GM23338 (cell line): ENCODE data around the gene MED13L. TPM values are rescaled to one million over a fixed set of nuclear protein-coding genes. Genes with fewer than 3 reads are reported as not detected.

ENCODE experiments used
- ATAC-seq: fragments of 200-7000 bp; cut with Tn5 transposase; 3 replicates; pipeline ENCODE4 v1.9.1; 2020
- DNase-seq: peaks from one replicate; pipeline ENCODE4 v3.0.0-alpha.2; 2015; ENCODE audit warnings: low spot score
- H2AFZ ChIP-seq: fragments of 200-600 bp; sonication (generic); 2 replicates; pipeline ENCODE4 v1.8.0; 2016; ENCODE audit warnings: antibody characterized with exemption, mild to moderate bottlenecking, moderate library complexity
- H3F3A ChIP-seq: fragments of 200-600 bp; sonication (generic); replicated peaks from 2 replicates; pipeline ENCODE4 v1.8.0; 2017; ENCODE audit warnings: antibody characterized with exemption, mixed run types, low read depth
- H3K27ac ChIP-seq: fragments of 200-600 bp; sonication (generic); 2 replicates; pipeline ENCODE4 v1.6.1; 2016; ENCODE audit warnings: low read depth
- H3K27me3 ChIP-seq: fragments of 200-600 bp; sonication (generic); 2 replicates; pipeline ENCODE4 v1.8.0; 2016; ENCODE audit warnings: mild to moderate bottlenecking, mixed run types, moderate library complexity; ENCODE audit not compliant: insufficient read depth
- H3K36me3 ChIP-seq: fragments of 200-600 bp; sonication (generic); 2 replicates; pipeline ENCODE4 v1.8.0; 2016; ENCODE audit warnings: mild to moderate bottlenecking; ENCODE audit not compliant: insufficient read depth
- H3K4me1 ChIP-seq: fragments of 200-600 bp; sonication (generic); 2 replicates; pipeline ENCODE4 v1.8.0; 2016; ENCODE audit warnings: mild to moderate bottlenecking, moderate library complexity; ENCODE audit not compliant: insufficient read depth
- H3K4me2 ChIP-seq: fragments of 200-600 bp; sonication (generic); 2 replicates; pipeline ENCODE4 v1.7.1; 2017; ENCODE audit warnings: mixed run types
- H3K4me3 ChIP-seq: fragments of 200-600 bp; sonication (generic); 2 replicates; pipeline ENCODE4 v1.6.1; 2016; ENCODE audit warnings: mixed run types
- H3K79me2 ChIP-seq: fragments of 200-600 bp; sonication (generic); replicated peaks from 2 replicates; pipeline ENCODE4 v1.8.0; 2017; ENCODE audit warnings: mild to moderate bottlenecking; ENCODE audit not compliant: insufficient read depth
- H3K9me2 ChIP-seq: fragments of 200-600 bp; sonication (generic); 2 replicates; pipeline ENCODE4 v1.8.0; 2017; ENCODE audit not compliant: insufficient read depth
- H4K20me1 ChIP-seq: fragments of 200-600 bp; sonication (generic); replicated peaks from 2 replicates; pipeline ENCODE4 v1.8.0; 2017; ENCODE audit warnings: mild to moderate bottlenecking; ENCODE audit not compliant: insufficient read depth
- H3K27ac Mint-ChIP-seq: 2 replicates; pipeline ENCODE4 v1.8.0; 2020; ENCODE audit warnings: inconsistent platforms, mild to moderate bottlenecking, moderate library complexity, mixed read lengths
- H3K27me3 Mint-ChIP-seq: 3 replicates; pipeline ENCODE4 v1.8.0; 2022; ENCODE audit warnings: low read depth, mild to moderate bottlenecking, moderate library complexity, mixed read lengths, inconsistent platforms; ENCODE audit not compliant: insufficient read depth, poor library complexity
- H3K36me3 Mint-ChIP-seq: 3 replicates; pipeline ENCODE4 v1.8.0; 2021; ENCODE audit warnings: low read depth, mild to moderate bottlenecking, inconsistent platforms, moderate library complexity, mixed read lengths
- H3K4me1 Mint-ChIP-seq: 3 replicates; pipeline ENCODE4 v1.8.0; 2020; ENCODE audit warnings: mild to moderate bottlenecking, inconsistent platforms, mixed read lengths
- H3K4me3 Mint-ChIP-seq: 3 replicates; pipeline ENCODE4 v1.8.0; 2021; ENCODE audit warnings: moderate library complexity, mild to moderate bottlenecking, inconsistent platforms, mixed read lengths
- H3K9me3 Mint-ChIP-seq: 3 replicates; pipeline ENCODE4 v1.8.0; 2020; ENCODE audit warnings: moderate library complexity, mild to moderate bottlenecking, inconsistent platforms, mixed read lengths
- CREB1 ChIP-seq: fragments of 250-450 bp; sonication (Bioruptor Pico); IDR thresholded peaks from 2 replicates; pipeline ENCODE4 v1.5.0; 2020; ENCODE audit warnings: low read depth, mild to moderate bottlenecking, moderate library complexity
- ETS1 ChIP-seq: IDR thresholded peaks from 2 replicates; pipeline ENCODE4 v1.6.1; 2016; ENCODE audit warnings: antibody characterized with exemption
- EZH2 ChIP-seq: fragments of 200-600 bp; sonication (generic); IDR thresholded peaks from one replicate; pipeline ENCODE4 v1.8.0; 2017; ENCODE audit warnings: antibody characterized with exemption, mild to moderate bottlenecking, low read depth; ENCODE audit not compliant: unreplicated experiment
- EZH2phosphoT487 ChIP-seq: fragments of 200-600 bp; sonication (generic); IDR thresholded peaks from one replicate; pipeline ENCODE4 v1.8.1; 2018; ENCODE audit warnings: antibody characterized with exemption; ENCODE audit not compliant: unreplicated experiment
- JUNB ChIP-seq: IDR thresholded peaks from one replicate; pipeline ENCODE4 v1.6.1; 2016; ENCODE audit warnings: antibody characterized with exemption; ENCODE audit not compliant: unreplicated experiment
- NANOG ChIP-seq: IDR thresholded peaks from 2 replicates; pipeline ENCODE4 v1.6.1; 2016; ENCODE audit warnings: antibody characterized with exemption, borderline replicate concordance
- POLR2AphosphoS5 ChIP-seq: IDR thresholded peaks from 2 replicates; pipeline ENCODE4 v1.6.1; 2016; ENCODE audit warnings: antibody characterized with exemption, low read depth
- REST ChIP-seq: IDR thresholded peaks from one replicate; pipeline ENCODE4 v1.6.1; 2018; ENCODE audit warnings: antibody characterized with exemption; ENCODE audit not compliant: unreplicated experiment
- STAT1 ChIP-seq: IDR thresholded peaks from one replicate; pipeline ENCODE4 v1.6.1; 2016; ENCODE audit warnings: antibody characterized with exemption; ENCODE audit not compliant: unreplicated experiment
- ZNF331 ChIP-seq: fragments of 250-450 bp; sonication (Bioruptor Pico); IDR thresholded peaks from 2 replicates; pipeline ENCODE4 v1.5.0; 2020; ENCODE audit warnings: low read depth, mild to moderate bottlenecking, moderate library complexity
- polyA plus RNA-seq: library from polyadenylated mRNA; unstranded; fragments of >200 nt; fragmentation: Nextera tagmentation; extraction: Ambion mirVana; gene quantifications from 2 replicates; pipeline ENCODE4 v1.2.1, GENCODE V29; 2016
- total RNA-seq: library from RNA; depleted of rRNA; stranded (reverse); fragments of >200 nt; shearing (Covaris generic); gene quantifications from 2 replicates; pipeline ENCODE4 v1.2.3, GENCODE V29; 2014

The MED13L gene
- total and polyA plus RNA-seq, 2 experiments from 2014 or later = 20.9 to 73.6 TPM

- no peak for TF ChIP-seq REST
- no peak for TF ChIP-seq NANOG
- no peak for TF ChIP-seq STAT1
- TF ChIP-seq EZH2 = no peak
- TF ChIP-seq POLR2AphosphoS5 = no peak
- TF ChIP-seq JUNB = no peak
- no peak for TF ChIP-seq CREB1 (CRISPR knock-in tag)
- TF ChIP-seq ZNF331 = no peak
- no peak for TF ChIP-seq ETS1
Measured at GRCh38 chr12:116226026-116226425, 51.5 kb downstream of the MED13L start (continued).

GRCh38 chr12:116222358-116222757, 55.1 kb downstream of the MED13L start:
- Histone ChIP-seq H3K4me1 (no peaks in the 10 kb centered on the region), H2AFZ (no peak overlapping the region), H3K27ac (no peak overlapping the region), H3K79me2 (peaks cover 78% of the 10 kb centered on the region), H3F3A (no peaks in the 10 kb centered on the region), H3K4me2 (no peak overlapping the region), H3K36me3 (no peaks in the 10 kb centered on the region), H3K4me3 (no peak overlapping the region), H3K9me2 (no peaks in the 10 kb centered on the region), H3K27me3 (no peaks in the 10 kb centered on the region), H4K20me1 (no peaks in the 10 kb centered on the region; the same call in 1 of the 2 replicates)
- no peaks in the 10 kb centered on the region for H3K36me3 Mint-ChIP-seq
- TF ChIP-seq NANOG = no peak
- TF ChIP-seq ETS1 = no peak
- no peak for TF ChIP-seq ZNF331
- TF ChIP-seq EZH2phosphoT487 = no peak
- no peak for TF ChIP-seq STAT1
- TF ChIP-seq CREB1 (CRISPR knock-in tag) = no peak
- H3K4me1 Mint-ChIP-seq = no peaks in the 10 kb centered on the region
- no peaks in the 10 kb centered on the region for H3K9me3 Mint-ChIP-seq
- H3K27ac Mint-ChIP-seq = no peak overlapping the region
- H3K27me3 Mint-ChIP-seq = no peaks in the 10 kb centered on the region
- DNase-seq = no peak
- no peak overlapping the region for H3K4me3 Mint-ChIP-seq
- no peak for ATAC-seq
